Kidney (tissue), 14 donors: ENCODE results near the gene ANKS1A. TPM values are rescaled to one million over a fixed set of nuclear protein-coding genes. Genes with fewer than 3 reads are reported as not detected.

Source experiments
- DNase-seq, 5 donors: peaks; one replicate each; pipeline ENCODE4 v3.0.0-alpha.2; 2013 to 2020
- FAIRE-seq: peaks from 2 replicates; lab custom pipeline; 2012; peaks lifted over from hg19 to GRCh38; lab: Jason Lieb, UNC
- H3K27ac ChIP-seq, 2 donors: one replicate each; pipeline ENCODE4 v1.7.0; 2013; ENCODE audit warnings: low read depth in 2 of 2, low read length in 2 of 2, inconsistent platforms in 1 of 2
- H3K27me3 ChIP-seq: one replicate; pipeline ENCODE4 v1.7.1; 2013; ENCODE audit warnings: low read length, inconsistent platforms; ENCODE audit not compliant: control insufficient read depth, insufficient read depth
- H3K36me3 ChIP-seq, 3 donors: one replicate each; pipeline versions ENCODE4 v1.7.0 to v1.7.1; 2013; ENCODE audit warnings: low read length in 3 of 3, control low read depth in 1 of 3, inconsistent platforms in 1 of 3; ENCODE audit not compliant: insufficient read depth in 3 of 3, control insufficient read depth in 2 of 3
- H3K4me1 ChIP-seq, 3 donors: one replicate each; pipeline versions ENCODE4 v1.7.0 to v1.7.1; 2013; ENCODE audit warnings: low read length in 3 of 3, inconsistent platforms in 1 of 3, low read depth in 1 of 3; ENCODE audit not compliant: control insufficient read depth in 2 of 3, insufficient read depth in 2 of 3
- H3K4me3 ChIP-seq, 3 donors: one replicate each; pipeline versions ENCODE4 v1.7.0 to v1.8.1; 2013; ENCODE audit warnings: low read length in 3 of 3, control low read depth in 1 of 3, inconsistent platforms in 1 of 3
- H3K9ac ChIP-seq, 3 donors: one replicate each; pipeline versions ENCODE4 v1.7.0 to v1.7.1; 2013; ENCODE audit warnings: low read length in 3 of 3, control low read depth in 1 of 3, inconsistent platforms in 1 of 3
- H3K9me3 ChIP-seq, 3 donors: one replicate each; pipeline versions ENCODE4 v1.7.0 to v1.7.1; 2013; ENCODE audit warnings: low read length in 3 of 3, control low read depth in 1 of 3, inconsistent platforms in 1 of 3; ENCODE audit not compliant: control insufficient read depth in 2 of 3, insufficient read depth in 1 of 3
- intact Hi-C: fragments of 100-400 bp; cut with DNase I; formaldehyde crosslinking; loops from one replicate; pipeline ENCODE4 v1.11.1; 2022
- polyA plus RNA-seq: library from polyadenylated mRNA; stranded (reverse); fragments of 350-450 nt; fragmentation: Illumina TruSeq; extraction: RNeasy Lipid Tissue Mini Kit (QIAGEN cat#74804); gene quantifications from one replicate; pipeline ENCODE4 v1.2.3, GENCODE V29; 2014; ENCODE audit warnings: low read depth, low replicate concordance; ENCODE audit not compliant: insufficient read depth
- total RNA-seq: library from RNA; stranded (reverse); fragmentation: NEBNext Ultra II Directional; extraction: Animal tissue kit (Norgen Biotek cat#: 25700); gene quantifications from one replicate; pipeline ENCODE4 v1.2.1, GENCODE V29; 2021
- TF ChIP-seq, protein P1 (sequence below): IDR thresholded peaks from 3 replicates; pipeline ENCODE4 v1.5.1; 2012; ENCODE audit warnings: mild to moderate bottlenecking, moderate library complexity, borderline replicate concordance; ENCODE audit not compliant: insufficient read depth; ENCODE audit errors: extremely low read depth
- donor health status: control.
- donor health status: control.
- donor health status: control.
- donor health status: control.
- donor health status: control.
- donor health status: DM: yes; HTN: yes; CAD: no.
- donor health status: Normal renal cell carcinoma (clear cell type).

The ANKS1A gene
- total and polyA plus RNA-seq, 2 donors from 2014 or later, result 9.4 to 25.9 TPM

DNA sequence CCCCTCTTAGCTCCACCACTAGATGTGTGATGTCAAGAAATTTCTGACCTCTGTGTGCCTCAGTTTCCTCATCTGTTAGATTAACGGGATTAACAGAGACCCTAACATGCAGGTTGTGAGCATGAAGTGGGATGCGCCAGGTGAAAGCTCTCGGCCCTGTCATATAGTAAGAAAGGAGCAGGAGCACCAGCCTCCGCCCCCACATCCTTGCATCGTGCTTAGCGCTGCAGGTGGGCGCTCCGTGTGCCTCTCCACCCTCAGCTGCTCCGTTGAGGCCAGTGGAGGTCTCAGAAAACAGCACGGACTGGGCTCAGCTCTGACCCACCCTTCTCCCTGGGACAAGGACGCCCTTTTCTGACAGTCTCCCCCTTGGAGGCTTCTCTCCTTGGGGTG is 188.7 kb downstream of the ANKS1A start:
- TF ChIP-seq, protein P1, sequence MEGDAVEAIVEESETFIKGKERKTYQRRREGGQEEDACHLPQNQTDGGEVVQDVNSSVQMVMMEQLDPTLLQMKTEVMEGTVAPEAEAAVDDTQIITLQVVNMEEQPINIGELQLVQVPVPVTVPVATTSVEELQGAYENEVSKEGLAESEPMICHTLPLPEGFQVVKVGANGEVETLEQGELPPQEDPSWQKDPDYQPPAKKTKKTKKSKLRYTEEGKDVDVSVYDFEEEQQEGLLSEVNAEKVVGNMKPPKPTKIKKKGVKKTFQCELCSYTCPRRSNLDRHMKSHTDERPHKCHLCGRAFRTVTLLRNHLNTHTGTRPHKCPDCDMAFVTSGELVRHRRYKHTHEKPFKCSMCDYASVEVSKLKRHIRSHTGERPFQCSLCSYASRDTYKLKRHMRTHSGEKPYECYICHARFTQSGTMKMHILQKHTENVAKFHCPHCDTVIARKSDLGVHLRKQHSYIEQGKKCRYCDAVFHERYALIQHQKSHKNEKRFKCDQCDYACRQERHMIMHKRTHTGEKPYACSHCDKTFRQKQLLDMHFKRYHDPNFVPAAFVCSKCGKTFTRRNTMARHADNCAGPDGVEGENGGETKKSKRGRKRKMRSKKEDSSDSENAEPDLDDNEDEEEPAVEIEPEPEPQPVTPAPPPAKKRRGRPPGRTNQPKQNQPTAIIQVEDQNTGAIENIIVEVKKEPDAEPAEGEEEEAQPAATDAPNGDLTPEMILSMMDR, result no peak
- H3K9me3 ChIP-seq, result no peaks in the 10 kb centered on the region
- no peaks in the 10 kb centered on the region for H3K27me3 ChIP-seq
- H3K27ac ChIP-seq, result no peak overlapping the region
- intact Hi-C loops, result no loop called here
- no peak overlapping the region for H3K4me3 ChIP-seq
- DNase-seq (peak in 1 of 5 donors; percentile 24), FAIRE-seq (no peak)
- H3K36me3 ChIP-seq, result peaks cover 0 to 16% (median 16%) of the 10 kb centered on the region in 3 donors
- no peak overlapping the region for H3K9ac ChIP-seq
- peaks cover 0 to 9% (median 3%) of the 10 kb centered on the region in 3 donors for H3K4me1 ChIP-seq

DNA sequence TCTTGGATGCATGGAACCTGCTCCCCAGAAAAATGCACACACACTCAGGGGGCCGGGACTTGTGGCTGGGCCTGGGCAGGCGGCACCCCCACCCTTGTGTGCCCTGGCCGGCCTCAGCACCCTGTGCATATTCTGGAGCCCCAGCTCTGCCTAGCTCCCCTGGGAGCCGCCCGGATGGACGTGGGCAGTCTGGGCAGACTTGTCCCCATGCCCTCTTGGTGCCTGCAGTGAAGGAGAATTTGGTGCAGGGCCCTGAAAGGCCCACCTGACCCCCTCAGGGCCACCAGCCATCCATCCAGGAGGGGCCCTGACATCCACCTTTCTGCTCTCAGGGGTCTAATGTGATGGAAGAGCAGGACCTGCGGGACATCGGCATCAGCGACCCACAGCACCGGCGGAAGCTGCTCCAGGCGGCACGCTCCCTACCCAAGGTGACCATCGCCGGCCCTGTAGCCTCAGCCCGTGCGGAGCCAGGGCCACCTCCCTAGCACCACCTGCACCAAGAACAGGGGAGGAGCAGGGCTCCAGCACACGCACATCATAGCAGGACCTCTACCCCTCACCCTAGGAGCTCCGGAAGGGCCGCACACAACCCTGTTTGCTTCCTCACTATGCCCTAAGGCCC is 189.3 kb downstream of the ANKS1A start:
- H3K27me3 ChIP-seq, result no peaks in the 10 kb centered on the region
- H3K4me1 ChIP-seq, result peaks cover 0 to 9% (median 6%) of the 10 kb centered on the region in 3 donors
- FAIRE-seq (no peak), DNase-seq (peak in 2 of 5 donors; percentile 14 to 50)
- no peaks in the 10 kb centered on the region for H3K9me3 ChIP-seq
- H3K27ac ChIP-seq, result no peak overlapping the region
- H3K9ac ChIP-seq, result no peak overlapping the region
- H3K4me3 ChIP-seq, result no peak overlapping the region
- H3K36me3 ChIP-seq, result peaks cover 0 to 20% (median 16%) of the 10 kb centered on the region in 3 donors
- intact Hi-C loops, result no loop called here
- TF ChIP-seq, protein P1, result no peak

DNA sequence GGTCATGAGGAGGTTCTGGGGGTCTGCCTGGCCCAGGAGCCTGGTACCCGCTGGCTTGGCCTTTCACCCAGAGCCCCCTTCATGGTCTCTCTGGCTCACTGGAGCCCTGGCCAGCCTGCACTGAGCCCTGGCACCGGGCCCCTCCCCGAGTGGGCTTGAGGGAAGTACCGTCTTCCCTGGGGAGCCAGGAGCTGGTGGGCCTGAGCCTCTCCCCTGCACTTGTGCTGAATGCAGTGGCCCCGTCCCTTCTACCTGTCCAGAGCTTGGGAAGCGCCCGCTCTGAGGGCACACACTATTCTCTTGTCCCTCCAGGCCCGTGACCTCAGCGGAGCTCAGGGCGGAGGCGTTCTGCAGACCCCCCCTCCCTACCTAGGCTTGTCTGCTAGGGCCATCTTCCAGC is 189.8 kb downstream of the ANKS1A start:
- Histone ChIP-seq H3K9me3 (no peaks in the 10 kb centered on the region), H3K9ac (no peak overlapping the region), H3K27ac (no peak overlapping the region), H3K27me3 (no peaks in the 10 kb centered on the region), H3K4me1 (peaks cover 0 to 9% (median 6%) of the 10 kb centered on the region in 3 donors), H3K36me3 (peaks cover 0 to 26% (median 14%) of the 10 kb centered on the region in 3 donors), H3K4me3 (no peak overlapping the region)
- intact Hi-C loops, result no loop called here
- no peak for FAIRE-seq
- peak in 1 of 5 donors; percentile 20 for DNase-seq
- TF ChIP-seq, protein P1, result no peak
